ENCODE data around the gene RXRA. TPM values are rescaled to one million over a fixed set of nuclear protein-coding genes. Genes with fewer than 3 reads are reported as not detected.

Gene RXRA
- total and polyA plus RNA-seq, 2 of the 13 experiments (the other 11 are each of a cell fraction or from before 2014, with no cell fraction given) = 18.9 to 29.2 TPM

DNA sequence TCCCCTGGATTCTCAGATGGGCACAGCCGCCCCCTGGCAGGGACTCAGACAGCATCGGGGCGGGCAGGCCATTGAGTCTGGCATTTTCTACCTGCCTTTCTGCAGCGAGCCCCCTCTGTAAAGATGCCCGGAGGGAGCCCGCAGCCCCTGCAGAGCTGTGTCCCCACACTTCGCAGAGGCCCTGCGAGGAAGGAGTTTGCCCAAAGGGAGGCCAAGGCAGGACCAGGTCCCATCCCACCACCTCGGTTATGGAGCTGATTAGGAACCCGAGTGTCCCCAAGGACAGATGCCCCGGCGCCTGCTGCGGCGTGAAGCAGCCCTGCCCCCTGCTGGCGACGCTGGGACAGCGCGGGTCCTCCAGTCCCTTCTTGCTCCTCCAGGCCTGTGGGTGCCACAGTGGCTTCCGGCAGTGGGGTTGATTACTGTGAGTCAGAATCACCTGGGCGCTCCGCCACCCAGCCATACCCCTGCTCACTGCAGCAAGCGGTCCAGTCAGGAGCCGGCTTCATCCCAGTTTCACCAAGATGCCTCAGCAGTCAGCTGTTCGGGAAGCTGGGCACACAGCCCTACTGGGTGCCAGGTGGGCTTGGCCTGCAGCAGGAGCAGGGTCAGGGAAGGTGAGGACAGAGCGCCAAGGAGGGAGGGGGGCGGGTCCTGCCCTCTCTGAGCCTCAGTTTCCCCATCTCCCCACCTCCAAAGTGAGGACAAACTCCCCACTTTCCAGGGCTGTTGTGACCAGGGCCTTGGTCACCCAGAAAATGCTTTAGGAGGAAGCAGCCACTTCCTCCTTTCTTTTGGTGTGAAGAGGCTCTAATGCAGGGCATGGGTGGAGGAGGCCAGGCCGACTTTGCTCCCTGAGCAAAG, 117.2 kb downstream of the RXRA start (continued):
- peak; percentile 50; the same call in 1 of the 2 replicates for TF ChIP-seq MXD4 (CRISPR knock-in tag; IDR thresholded peaks at IDR 0.05)
- TF ChIP-seq, protein P1, sequence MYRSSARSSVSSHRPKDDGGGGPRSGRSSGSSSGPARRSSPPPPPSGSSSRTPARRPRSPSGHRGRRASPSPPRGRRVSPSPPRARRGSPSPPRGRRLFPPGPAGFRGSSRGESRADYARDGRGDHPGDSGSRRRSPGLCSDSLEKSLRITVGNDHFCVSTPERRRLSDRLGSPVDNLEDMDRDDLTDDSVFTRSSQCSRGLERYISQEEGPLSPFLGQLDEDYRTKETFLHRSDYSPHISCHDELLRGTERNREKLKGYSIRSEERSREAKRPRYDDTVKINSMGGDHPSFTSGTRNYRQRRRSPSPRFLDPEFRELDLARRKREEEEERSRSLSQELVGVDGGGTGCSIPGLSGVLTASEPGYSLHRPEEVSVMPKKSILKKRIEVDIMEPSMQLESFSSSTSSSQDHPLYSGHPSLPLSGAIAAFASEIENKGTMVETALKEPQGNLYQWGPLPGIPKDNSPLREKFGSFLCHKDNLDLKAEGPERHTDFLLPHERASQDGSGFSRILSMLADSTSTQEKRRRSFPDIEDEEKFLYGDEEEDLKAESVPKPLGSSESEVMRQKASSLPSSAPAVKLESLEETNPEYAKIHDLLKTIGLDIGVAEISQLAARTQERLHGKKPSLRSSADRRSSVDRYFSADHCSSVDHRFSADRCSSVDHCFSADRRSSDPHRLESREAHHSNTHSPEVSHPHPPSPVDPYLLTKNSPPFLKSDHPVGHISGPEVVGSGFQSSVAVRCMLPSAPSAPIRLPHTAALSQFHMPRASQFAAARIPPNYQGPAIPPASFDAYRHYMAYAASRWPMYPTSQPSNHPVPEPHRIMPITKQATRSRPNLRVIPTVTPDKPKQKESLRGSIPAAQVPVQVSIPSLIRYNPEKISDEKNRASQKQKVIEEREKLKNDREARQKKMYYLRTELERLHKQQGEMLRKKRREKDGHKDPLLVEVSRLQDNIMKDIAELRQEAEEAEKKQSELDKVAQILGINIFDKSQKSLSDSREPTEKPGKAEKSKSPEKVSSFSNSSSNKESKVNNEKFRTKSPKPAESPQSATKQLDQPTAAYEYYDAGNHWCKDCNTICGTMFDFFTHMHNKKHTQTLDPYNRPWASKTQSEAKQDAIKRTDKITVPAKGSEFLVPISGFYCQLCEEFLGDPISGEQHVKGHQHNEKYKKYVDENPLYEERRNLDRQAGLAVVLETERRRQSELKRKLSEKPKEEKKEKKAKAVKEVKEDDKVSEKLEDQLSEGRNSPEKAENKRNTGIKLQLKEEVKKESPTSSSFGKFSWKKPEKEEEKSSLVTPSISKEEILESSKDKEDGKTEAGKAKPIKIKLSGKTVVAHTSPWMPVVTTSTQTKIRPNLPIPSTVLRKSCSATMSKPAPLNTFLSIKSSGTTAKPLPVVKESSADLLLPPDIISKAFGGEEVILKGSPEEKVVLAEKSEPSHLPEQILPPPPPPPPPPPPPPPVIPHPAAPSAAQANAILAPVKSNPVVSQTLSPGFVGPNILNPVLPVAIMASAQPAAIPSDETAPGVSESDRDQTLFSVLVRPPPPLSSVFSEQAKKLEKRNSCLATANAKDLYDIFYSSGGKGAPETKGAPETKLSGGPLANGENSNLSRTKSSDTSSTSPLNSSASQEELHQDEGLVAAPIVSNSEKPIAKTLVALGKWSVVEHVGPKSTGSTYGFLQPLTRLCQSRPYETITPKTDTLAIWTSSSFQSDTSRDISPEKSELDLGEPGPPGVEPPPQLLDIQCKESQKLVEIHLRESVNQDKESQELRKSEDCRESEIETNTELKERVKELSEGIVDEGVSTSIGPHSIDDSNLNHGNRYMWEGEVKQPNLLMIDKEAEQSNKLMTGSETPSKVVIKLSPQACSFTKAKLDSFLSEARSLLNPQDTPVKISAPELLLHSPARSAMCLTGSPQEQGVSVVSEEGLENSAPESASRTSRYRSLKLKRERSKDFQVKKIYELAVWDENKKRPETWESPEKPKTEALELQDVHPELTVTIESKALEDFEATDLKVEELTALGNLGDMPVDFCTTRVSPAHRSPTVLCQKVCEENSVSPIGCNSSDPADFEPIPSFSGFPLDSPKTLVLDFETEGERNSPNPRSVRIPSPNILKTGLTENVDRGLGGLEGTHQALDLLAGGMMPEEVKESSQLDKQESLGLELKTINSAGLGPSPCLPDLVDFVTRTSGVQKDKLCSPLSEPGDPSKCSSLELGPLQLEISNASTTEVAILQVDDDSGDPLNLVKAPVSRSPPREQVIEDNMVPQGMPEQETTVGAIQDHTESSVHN (CRISPR knock-in tag; IDR thresholded peaks at IDR 0.05) = no peak
- TF ChIP-seq, protein P2, sequence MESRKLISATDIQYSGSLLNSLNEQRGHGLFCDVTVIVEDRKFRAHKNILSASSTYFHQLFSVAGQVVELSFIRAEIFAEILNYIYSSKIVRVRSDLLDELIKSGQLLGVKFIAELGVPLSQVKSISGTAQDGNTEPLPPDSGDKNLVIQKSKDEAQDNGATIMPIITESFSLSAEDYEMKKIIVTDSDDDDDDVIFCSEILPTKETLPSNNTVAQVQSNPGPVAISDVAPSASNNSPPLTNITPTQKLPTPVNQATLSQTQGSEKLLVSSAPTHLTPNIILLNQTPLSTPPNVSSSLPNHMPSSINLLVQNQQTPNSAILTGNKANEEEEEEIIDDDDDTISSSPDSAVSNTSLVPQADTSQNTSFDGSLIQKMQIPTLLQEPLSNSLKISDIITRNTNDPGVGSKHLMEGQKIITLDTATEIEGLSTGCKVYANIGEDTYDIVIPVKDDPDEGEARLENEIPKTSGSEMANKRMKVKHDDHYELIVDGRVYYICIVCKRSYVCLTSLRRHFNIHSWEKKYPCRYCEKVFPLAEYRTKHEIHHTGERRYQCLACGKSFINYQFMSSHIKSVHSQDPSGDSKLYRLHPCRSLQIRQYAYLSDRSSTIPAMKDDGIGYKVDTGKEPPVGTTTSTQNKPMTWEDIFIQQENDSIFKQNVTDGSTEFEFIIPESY (CRISPR knock-in tag; IDR thresholded peaks at IDR 0.05) = peak; percentile 58; the same call in 1 of the 2 replicates
- TF ChIP-seq ZBTB43 (CRISPR knock-in tag; conservative IDR thresholded peaks at IDR 0.05) = no peak
- TF ChIP-seq HIC2 (CRISPR knock-in tag; IDR thresholded peaks at IDR 0.05; ENCODE audit: low read depth) = peak; percentile 83; the same call in 1 of the 2 replicates
- no peak for TF ChIP-seq CBX1 (IDR thresholded peaks at IDR 0.05; ENCODE audit: low read depth)
- TF ChIP-seq MED1 (CRISPR knock-in tag; IDR thresholded peaks at IDR 0.05) = 0 out of 2 replicates have a peak, but pooled peaks have one; percentile 39
- TF ChIP-seq ZBTB8A (CRISPR knock-in tag; IDR thresholded peaks at IDR 0.05; ENCODE audit: borderline replicate concordance, low read depth) = no peak
- TF ChIP-seq RXRB (CRISPR knock-in tag; IDR thresholded peaks at IDR 0.05; ENCODE audit: borderline replicate concordance) = peak; percentile 30; the same call in 1 of the 2 replicates
- no peak for TF ChIP-seq CENPT (CRISPR knock-in tag; IDR thresholded peaks at IDR 0.05; ENCODE audit: low read depth)
- TF ChIP-seq MYNN (CRISPR knock-in tag; IDR thresholded peaks at IDR 0.05; ENCODE audit: low read depth) = no peak
